Endothelial cell of umbilical vein (primary cell): ENCODE results near the gene PRKCQ. TPM values are rescaled to one million over a fixed set of nuclear protein-coding genes. Genes with fewer than 3 reads are reported as not detected.
A peak's percentile ranks its signal among the peaks of the same experiment; 100 is the strongest.
"Not testable (repeated sequence)": the region's sequence is repeated elsewhere in the genome, so short reads cannot be mapped to it uniquely, and the experiment has no call there.

Source experiments
- BruUV-seq: library from RNA; stranded (reverse); fragments of 400-500 nt; replicated peaks from 2 replicates; lab custom pipeline; 2021; lab: Mats Ljungman, UMichigan
- CTCF ChIA-PET: fragments of 300-600, 350-600 bp; sonication (Branson Sonifier 250); formaldehyde crosslinking; loops from one replicate; lab custom pipeline; 2021; ENCODE audit warnings: antibody characterized with exemption, inconsistent platforms; lab: Charles Lee
- POLR2A ChIA-PET: fragments of 300-600, 350-600 bp; sonication (Branson Sonifier 250); formaldehyde crosslinking; loops from one replicate; lab custom pipeline; 2021; ENCODE audit warnings: antibody characterized with exemption, inconsistent platforms; lab: Charles Lee
- DNase-seq: peaks from one replicate; pipeline ENCODE4 v3.0.0-alpha.2; 2011; ENCODE audit warnings: low read depth, low spot score
- FAIRE-seq: peaks from 2 replicates; lab custom pipeline; 2011; peaks lifted over from hg19 to GRCh38; lab: Jason Lieb, UNC
- H2AFZ ChIP-seq: 2 replicates; pipeline ENCODE4 v1.6.0; 2012; ENCODE audit warnings: low read depth, low read length, control low read depth, inconsistent platforms
- H3K27ac ChIP-seq: 2 replicates; pipeline ENCODE4 v1.5.1; 2011; ENCODE audit warnings: low read depth, mild to moderate bottlenecking, control low read depth, low read length, moderate library complexity; ENCODE audit not compliant: insufficient read depth
- H3K27me3 ChIP-seq, 2 experiments: 2 replicates each; pipeline versions ENCODE4 v1.6.0 to v1.6.1; 2011; ENCODE audit warnings: low read length in 2 of 2, mixed read lengths in 1 of 2; ENCODE audit not compliant: control insufficient read depth in 2 of 2, insufficient read depth in 2 of 2
- H3K36me3 ChIP-seq, 2 experiments: 2 replicates in 1 of 2; 3 replicates in 1 of 2; pipeline ENCODE4 v1.5.1; 2011; ENCODE audit warnings: low read length in 2 of 2, mild to moderate bottlenecking in 1 of 2, moderate library complexity in 1 of 2; ENCODE audit not compliant: control insufficient read depth in 2 of 2, insufficient read depth in 2 of 2; ENCODE audit errors: extremely low read depth in 1 of 2
- H3K4me1 ChIP-seq: 3 replicates; pipeline ENCODE4 v1.5.1; 2011; ENCODE audit warnings: mild to moderate bottlenecking, low read length; ENCODE audit not compliant: control insufficient read depth, insufficient read depth; ENCODE audit errors: extremely low read depth
- H3K4me2 ChIP-seq: 2 replicates; pipeline ENCODE4 v1.6.1; 2011; ENCODE audit warnings: low read length, control low read depth, mixed read lengths; ENCODE audit not compliant: insufficient read depth
- H3K4me3 ChIP-seq, 3 experiments: fragments of 200-600 bp in 1 of 3; sonication (generic), shearing (Covaris generic) in 1 of 3; replicated peaks in 1 of 3; 2 replicates each; pipeline ENCODE4 v1.5.1; 2011 to 2016; ENCODE audit warnings: control low read depth in 3 of 3, low read length in 3 of 3, mild to moderate bottlenecking in 2 of 3, inconsistent platforms in 1 of 3, low read depth in 1 of 3, moderate library complexity in 1 of 3; ENCODE audit not compliant: insufficient read depth in 1 of 3
- H3K79me2 ChIP-seq: 2 replicates; pipeline ENCODE4 v1.6.0; 2012; ENCODE audit warnings: low read length, inconsistent platforms; ENCODE audit not compliant: control insufficient read depth, insufficient read depth
- H3K9ac ChIP-seq: replicated peaks from 2 replicates; pipeline ENCODE3; 2011; ENCODE audit warnings: low read length, control low read depth; ENCODE audit not compliant: insufficient read depth; ENCODE audit errors: extremely low read depth
- H3K9me1 ChIP-seq: replicated peaks from 3 replicates; pipeline ENCODE4 v1.6.0; 2011; ENCODE audit warnings: mild to moderate bottlenecking, low read length; ENCODE audit not compliant: control insufficient read depth, insufficient read depth; ENCODE audit errors: extremely low read depth
- H3K9me3 ChIP-seq: replicated peaks from 2 replicates; pipeline ENCODE4 v1.5.1; 2012; ENCODE audit warnings: low read length, inconsistent platforms; ENCODE audit not compliant: control insufficient read depth, insufficient read depth
- H4K20me1 ChIP-seq: replicated peaks from 2 replicates; pipeline ENCODE3; 2011; ENCODE audit warnings: mild to moderate bottlenecking, low read length; ENCODE audit not compliant: control insufficient read depth, insufficient read depth; ENCODE audit errors: extremely low read depth
- CTCF ChIP-seq, 2 donors: IDR thresholded peaks; 1 replicate in 1 of 2; 2 replicates in 1 of 2; pipeline ENCODE4 v1.5.1; 2011; ENCODE audit warnings: low read length in 2 of 2, mild to moderate bottlenecking in 2 of 2, moderate library complexity in 2 of 2, control low read depth in 1 of 2, inconsistent platforms in 1 of 2, low read depth in 1 of 2; ENCODE audit not compliant: insufficient read depth in 1 of 2; ENCODE audit errors: extremely low read depth in 1 of 2
- FOS ChIP-seq: IDR thresholded peaks from 2 replicates; pipeline ENCODE4 v1.6.1; 2011; ENCODE audit warnings: mild to moderate bottlenecking, low read length, moderate library complexity, borderline replicate concordance; ENCODE audit not compliant: insufficient read depth
- dilution Hi-C: fragments of 300-500 bp; cut with MboI; formaldehyde crosslinking; loops from one replicate; pipeline ENCODE4 v1.15.0; 2019; ENCODE audit warnings: low sequenced_read_pairs; ENCODE audit not compliant: extremely low pct_ligation_motif_present
- intact Hi-C: fragments of 100-400 bp; cut with micrococcal nuclease; formaldehyde crosslinking; loops from one replicate; pipeline ENCODE4 v1.10.0; 2022
- polyA plus RNA-seq, 4 experiments: library from polyadenylated mRNA; depleted of rRNA in 3 of 4; stranded (reverse) in 3 of 4; unstranded in 1 of 4; fragments of >200 nt; gene quantifications; 2 replicates each; pipeline versions ENCODE4 v1.2.1 to v1.2.3, GENCODE V29; 2011 to 2012; ENCODE audit warnings: missing spikeins in 1 of 4
- total RNA-seq: library from RNA; stranded (reverse); gene quantifications from 2 replicates; pipeline ENCODE4 v1.2.3, GENCODE V29; 2021

Gene PRKCQ
- total and polyA plus RNA-seq, 2 donors (not counting 3 experiments of a cell fraction or from before 2014, with no cell fraction given), result 0.32 to 0.55 TPM

DNA sequence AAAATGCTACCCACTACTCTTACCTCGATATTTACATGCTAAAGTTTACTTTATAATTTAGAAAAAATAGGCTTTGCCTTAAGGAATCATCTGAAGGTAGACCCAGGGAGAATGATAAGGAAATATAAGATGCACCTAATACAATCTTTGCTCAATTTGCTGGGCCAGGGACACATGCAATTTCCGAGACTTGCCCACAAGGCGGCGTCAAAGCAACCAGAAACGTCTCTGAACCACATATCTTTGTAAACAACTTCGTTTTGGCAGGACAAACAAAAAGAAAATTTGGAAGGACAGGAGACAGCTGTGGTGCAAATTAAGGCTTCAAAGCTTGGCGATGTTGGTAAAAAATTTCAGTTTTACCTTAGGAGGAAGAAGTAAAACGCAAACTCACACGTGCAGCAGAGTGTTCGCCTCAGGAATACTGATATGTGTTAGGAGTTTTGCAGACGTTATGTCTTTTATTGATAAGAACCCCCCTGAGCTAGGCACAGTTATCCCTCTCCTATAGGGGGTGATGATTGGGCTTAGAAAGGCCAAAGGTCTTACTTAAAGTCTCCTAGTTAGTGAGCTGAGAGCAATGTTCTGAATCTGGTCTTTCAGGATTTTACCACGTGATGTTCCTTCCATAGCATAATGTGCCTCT lies 134.3 kb downstream of the PRKCQ start:
- Histone ChIP-seq H3K9me3 (no peaks in the 10 kb centered on the region), H3K4me2 (no peak overlapping the region), H4K20me1 (no peaks in the 10 kb centered on the region), H3K27ac (no peak overlapping the region), H3K9ac (no peak overlapping the region), H3K79me2 (no peaks in the 10 kb centered on the region), H3K36me3 (no peaks in the 10 kb centered on the region), H2AFZ (no peak overlapping the region), H3K4me3 (no peak overlapping the region), H3K27me3 (no peaks in the 10 kb centered on the region), H3K9me1 (no peaks in the 10 kb centered on the region), H3K4me1 (no peaks in the 10 kb centered on the region)
- intact Hi-C loops, result loop anchor here (1.0 to 2.0 kb wide), 2 partner anchors 203 to 233 kb away; no protein-coding TSS in a partner anchor
- ChIA-PET CTCF (interaction anchor here (0.7 to 1.4 kb wide), 8 partner anchors 30 to 1241 kb away, joined by 3 to 5 read pairs (median 3); no protein-coding TSS in a partner anchor), POLR2A (no interaction called here)
- TF ChIP-seq CTCF (IDR thresholded peaks at IDR 0.05; ENCODE audit: extremely low read depth in 1 of 2, insufficient read depth in 1 of 2, low read depth in 1 of 2, low read length in 2 of 2), result peak; percentile 41 to 47
- TF ChIP-seq FOS, result no peak
- peak; percentile 41 for DNase-seq
- BruUV-seq, result no TSS peak
- peak; percentile 24 for FAIRE-seq
- dilution Hi-C loops, result no loop called here

- H3K9ac ChIP-seq, CTCF ChIA-PET, BruUV-seq, intact Hi-C loops, H3K9me3 ChIP-seq, H3K4me3 ChIP-seq, H3K4me2 ChIP-seq, DNase-seq, H3K27me3 ChIP-seq, dilution Hi-C loops, POLR2A ChIA-PET, H2AFZ ChIP-seq, H4K20me1 ChIP-seq, H3K27ac ChIP-seq, H3K36me3 ChIP-seq, H3K79me2 ChIP-seq, H3K9me1 ChIP-seq, H3K4me1 ChIP-seq, FAIRE-seq: not testable (repeated sequence)
Observed at GRCh38 chr10:6439875-6440274, 140.2 kb downstream of the PRKCQ start.
